ENCODE measurements around the gene SCFD2. TPM values are rescaled to one million over a fixed set of nuclear protein-coding genes. Genes with fewer than 3 reads are reported as not detected.

SCFD2 gene
- total RNA-seq, 4 donors from 2014 or later: 13.1 to 27.4 (median 19.8) TPM

DNA sequence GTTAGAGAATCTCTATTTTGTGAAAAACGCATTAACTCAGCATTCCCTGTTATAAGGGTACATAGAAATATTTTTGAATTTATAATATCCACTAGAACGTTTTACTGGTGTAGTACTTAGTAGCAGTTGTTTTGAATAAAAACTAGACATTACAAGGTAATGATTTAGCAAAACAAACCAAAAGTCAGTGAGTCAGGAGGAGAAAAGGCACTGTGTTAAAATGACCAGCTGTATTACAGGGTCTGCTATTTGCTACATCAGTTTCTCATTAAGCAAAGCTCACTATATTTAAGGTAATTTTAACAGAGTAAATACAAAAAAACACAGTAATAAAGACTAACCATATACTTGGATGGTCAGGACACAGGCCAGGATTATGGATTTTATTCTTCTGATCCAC lies 351.0 kb downstream of the SCFD2 start:
- TF ChIP-seq CTCF (IDR thresholded peaks at IDR 0.05; ENCODE audit: low read depth): no peak

DNA sequence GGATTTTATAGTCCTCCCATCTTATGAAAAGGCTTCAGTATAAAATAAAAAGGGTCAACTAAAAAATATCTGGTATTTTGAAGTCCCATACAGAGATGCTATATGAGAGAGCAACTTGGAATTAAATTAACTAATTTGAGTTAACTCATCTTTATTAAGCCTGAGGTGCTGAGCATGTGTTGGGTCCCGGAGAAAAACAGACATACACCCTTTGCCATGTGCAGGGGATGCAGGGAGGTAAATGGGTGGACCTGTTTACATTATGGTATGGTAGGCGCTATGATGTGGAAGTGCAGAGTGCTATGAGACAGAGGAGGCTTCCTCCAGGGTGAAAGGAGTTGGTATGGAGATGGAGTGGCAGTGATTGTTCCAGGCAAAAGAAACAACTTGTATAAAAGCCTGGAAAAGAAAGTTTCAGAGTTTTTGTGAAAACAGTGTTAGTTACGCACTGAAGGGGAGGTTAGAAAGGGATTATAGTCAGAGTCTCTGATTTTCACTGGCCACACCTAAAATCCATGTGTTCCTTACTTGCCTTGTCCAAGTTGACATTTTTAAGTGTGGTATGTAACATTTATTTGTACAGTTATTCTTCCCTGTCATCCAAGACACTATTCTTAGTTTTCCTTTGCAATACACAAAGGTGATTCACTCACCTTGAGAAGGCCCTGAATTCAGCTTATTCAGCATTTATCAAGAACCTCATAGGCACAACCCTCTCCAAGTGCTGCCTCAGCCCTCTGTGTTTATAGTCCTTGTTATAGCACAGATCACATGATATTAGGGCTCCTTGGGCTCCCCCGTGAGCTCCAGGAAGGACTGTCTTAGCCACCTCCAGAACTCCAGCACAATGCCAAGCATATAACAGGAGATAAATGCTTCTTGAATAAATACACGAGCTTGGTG lies 351.7 kb downstream of the SCFD2 start:
- no peak for TF ChIP-seq CTCF (IDR thresholded peaks at IDR 0.05; ENCODE audit: low read depth)

DNA sequence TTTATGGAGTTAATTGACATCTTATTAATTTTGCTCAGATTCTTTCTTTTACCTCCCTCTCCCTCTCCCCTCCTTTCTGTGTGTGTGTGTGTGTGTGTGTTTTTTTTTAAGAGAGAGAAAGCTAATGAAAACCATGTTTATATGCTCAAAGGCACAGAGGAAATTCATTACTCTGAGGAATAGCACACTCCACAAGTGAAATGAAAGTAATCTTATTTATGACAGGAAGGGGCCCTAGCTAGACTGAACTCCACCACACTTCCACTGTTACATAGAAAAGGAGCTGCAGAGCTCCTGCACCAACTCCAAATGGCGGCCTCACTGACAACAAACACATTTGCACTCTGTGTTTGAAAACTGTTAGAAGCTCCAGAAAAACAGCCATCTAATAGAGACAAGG lies 353.1 kb downstream of the SCFD2 start:
- no peak for TF ChIP-seq CTCF (IDR thresholded peaks at IDR 0.05; ENCODE audit: low read depth)

DNA sequence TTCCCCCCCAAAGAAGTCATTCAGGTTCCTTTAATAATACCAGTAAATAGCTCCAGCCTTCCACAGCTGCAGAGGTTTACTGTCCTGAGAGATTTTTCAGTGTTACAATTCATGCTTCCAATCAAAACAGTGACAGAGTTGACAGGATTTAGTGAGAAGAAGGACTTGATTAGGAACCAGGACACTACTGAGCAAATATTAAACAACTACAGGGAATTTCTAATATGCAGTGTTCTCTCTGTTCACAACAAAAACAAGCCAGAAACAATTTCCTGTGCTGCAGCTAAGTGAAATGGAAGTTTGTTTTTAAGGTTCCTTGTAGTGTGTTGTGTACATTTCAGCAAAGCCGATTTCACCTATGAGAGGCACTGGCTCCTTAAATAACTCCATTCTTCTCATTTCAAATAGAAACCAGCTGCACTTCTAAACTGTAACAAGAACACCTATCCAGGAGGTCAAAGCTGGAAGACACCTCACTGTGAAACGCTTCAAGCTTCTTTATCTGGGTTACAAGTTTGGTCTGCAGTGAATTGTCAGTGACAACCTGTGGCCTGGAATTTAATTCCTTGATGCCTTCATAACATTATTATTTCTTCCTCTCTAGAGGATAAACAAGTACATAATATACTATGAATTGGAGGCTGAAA lies 354.5 kb downstream of the SCFD2 start:
- no peak for TF ChIP-seq CTCF (IDR thresholded peaks at IDR 0.05; ENCODE audit: low read depth)

DNA sequence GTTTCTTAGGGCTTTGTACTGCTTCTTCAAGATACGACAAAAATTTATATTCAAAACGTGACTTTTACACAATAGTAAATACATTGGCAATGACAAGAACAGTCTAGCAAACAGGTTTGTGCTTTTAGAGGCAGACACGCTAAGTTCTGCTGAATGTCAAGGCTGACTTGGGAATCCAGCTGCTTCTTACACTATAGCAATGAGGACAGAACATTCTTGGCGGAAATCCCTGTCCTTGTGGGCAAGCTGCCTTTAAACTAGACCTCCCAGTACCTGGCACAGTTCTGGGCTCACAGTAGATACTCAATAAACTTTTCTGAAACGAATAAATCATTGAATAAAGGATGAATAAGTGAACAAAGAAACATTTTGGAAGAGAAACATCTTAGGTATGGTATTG lies 355.5 kb downstream of the SCFD2 start:
- TF ChIP-seq CTCF (IDR thresholded peaks at IDR 0.05; ENCODE audit: low read depth): no peak

DNA sequence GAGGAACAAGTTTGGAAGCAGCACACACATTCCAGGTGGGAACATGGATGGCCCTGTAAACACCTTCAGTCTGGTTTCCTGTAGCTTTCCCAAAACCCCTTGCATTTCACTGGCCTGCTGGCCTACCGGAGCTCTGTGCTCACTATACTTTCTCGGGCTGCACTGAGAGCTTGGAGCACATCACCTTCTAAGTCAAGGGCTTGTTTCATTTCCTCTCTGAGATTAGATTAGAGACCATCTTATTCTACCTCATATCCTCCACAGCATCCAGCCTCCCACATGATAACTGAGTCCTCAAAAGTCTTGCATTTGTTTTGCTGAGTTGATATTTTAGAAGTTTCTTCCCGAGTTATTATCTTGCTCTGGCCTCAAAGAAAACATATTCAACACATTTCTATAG lies 356.0 kb downstream of the SCFD2 start:
- TF ChIP-seq CTCF (IDR thresholded peaks at IDR 0.05; ENCODE audit: low read depth): no peak

DNA sequence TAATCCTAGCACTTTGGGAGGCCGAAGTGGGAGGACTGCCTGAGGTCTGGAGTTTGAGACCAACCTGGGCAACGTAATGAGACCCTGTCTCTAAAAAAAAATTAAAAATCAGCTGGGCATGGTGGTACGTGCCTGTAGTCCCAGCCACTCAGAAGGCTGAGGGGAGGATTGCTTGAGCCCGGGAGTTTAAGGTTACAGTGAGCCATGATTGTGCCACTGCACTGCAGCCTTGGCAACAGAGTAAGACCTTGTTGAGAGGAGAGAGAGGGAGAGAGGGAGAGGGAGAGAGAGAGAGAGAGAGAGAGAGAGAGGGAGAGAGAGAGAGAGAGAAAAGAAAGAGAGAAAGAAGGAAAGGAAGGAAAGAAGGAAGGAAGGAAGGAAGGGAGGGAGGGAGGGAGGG lies 358.8 kb downstream of the SCFD2 start:
- no peak for TF ChIP-seq CTCF (IDR thresholded peaks at IDR 0.05; ENCODE audit: low read depth)

Data from subcutaneous adipose tissue (tissue), 4 donors.